HPDE6-E6E7 (cell line): ENCODE results near the gene CBL.
"Not testable (repeated sequence)": the region's sequence is repeated elsewhere in the genome, so short reads cannot be mapped to it uniquely, and the experiment has no call there.

Source experiments
- DNase-seq: peaks from one replicate; pipeline ENCODE4 v3.0.0; 2011; ENCODE audit warnings: missing footprints; ENCODE audit errors: extremely low spot score

Gene CBL

DNA sequence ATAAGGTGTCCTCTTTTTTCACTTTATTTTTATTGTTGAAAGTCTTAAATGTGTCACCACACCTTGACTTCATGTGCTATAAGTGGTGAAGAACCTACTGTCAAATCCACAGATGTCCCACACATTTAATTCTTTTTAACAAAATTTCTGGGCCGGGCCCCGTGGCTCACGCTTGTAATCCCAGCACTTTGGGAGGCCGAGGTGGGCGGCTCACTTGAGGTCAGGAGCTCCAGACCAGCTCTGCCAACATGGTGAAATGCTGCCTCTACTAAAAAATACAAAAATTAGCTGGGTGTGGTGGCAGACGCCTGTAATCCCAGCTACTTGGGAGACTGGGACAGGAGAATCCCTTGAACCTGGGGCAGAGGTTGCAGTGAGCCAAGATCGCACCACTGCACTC lies 3.0 kb downstream of the CBL start:
- no peak for DNase-seq

DNA sequence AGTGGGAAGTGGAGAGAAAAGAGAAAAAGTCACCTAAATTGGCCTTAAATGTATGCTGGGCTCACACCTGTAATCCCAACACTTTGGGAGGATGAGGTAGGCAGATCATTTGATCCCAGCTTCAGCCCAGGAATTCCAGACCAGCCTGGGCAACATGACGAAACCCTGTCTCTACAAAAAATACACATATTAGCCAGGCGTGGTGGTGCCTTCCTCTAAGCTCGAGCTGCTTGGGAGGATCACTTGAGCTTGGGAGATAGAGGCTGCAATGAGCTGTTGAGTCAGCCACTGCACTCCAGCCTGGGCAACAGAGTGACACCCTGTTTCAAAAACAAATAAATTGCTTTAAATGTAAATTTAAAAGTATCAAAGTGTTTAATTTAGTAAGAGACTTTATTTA lies 3.9 kb downstream of the CBL start:
- DNase-seq = no peak

DNA sequence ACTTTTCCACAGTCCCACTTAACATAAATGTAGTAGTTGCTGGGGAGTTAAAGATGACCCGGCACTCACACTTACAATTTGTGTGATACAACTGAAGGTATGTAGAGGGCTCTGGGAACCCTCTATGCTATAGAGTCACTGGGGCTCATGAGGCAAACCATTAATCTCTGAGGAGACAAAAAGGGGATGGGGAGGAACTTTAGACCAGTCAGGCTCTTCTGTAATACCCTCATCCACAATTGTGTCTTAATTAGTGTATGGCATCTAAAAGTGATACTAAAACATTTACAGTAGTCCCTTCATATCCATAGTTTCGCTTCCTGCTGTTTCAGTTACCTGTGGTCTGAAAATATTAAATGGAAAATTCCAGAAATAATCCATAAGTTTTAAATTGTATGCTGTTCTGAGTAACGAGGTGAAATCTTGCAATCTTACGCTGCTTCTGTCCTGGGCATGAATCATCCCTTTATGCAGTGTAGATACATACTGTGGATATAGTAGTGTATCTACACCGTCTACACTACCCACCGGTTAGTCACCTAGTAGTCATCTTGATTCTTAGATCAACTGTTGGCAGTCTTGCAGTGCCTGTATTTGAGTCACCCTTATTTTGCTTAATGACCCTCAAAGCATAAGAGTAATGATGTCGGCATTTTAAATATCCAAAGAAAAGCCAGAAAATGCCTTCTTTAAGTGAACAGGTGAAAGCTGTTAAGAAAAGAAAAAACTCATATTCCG lies 12.2 kb downstream of the CBL start:
- peak; percentile 97 for DNase-seq

DNA sequence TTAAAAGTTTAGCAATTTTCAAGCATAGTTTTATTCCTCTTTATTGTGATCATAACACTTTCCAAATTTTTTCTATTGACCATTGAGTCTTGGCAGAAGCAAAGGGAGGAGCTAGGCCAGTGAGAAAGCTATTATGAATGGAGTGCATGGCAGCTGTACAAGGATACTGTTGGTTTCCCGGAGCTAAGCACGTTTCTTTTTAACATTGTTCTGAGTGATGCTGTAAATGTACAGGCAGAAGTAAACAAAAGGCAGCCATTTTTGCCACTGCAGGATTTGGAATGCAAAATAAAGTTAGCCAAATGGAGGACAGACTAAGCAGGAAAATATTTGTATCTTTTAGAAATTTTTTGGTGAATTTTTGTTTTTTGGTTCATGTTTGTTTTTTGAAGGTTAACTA lies 16.2 kb downstream of the CBL start:
- DNase-seq = no peak

DNA sequence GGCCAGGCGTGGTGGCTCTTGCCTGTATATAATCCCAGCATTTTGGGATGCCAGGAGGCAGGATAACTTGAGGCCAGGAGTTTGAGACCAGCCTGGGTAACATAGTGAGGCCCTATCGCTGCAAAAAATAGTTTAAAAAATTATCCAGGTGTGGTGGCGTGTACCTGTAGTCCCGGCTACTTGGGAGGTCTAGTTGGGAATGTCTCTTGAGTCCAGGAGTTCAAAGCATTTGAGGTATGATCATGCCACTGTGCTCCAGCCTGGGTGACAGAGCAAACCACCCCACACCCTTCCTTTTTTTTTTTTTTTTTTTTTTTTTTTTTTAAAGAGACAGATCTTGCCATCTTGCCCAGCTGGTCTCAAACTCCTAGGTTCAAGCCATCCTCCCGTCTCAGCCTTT lies 16.8 kb downstream of the CBL start:
- DNase-seq = no peak

DNA sequence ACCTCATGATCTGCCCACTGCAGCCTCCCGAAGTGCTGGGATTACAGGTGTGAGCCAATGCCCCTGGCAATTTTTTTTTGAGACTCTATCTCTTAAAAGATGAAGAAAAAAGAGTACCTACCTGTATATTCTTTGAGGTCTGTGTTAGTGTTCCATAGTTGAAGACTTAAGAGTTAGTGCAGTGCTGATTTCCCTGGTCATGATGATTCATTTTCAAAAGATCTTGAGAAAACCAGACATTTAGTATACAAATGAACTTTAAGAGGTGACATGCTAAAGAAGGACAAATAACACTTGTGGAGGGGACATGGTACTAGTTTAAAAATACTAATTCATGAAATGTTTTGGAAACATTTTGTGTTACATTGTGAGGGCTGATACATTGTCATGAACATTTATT lies 17.7 kb downstream of the CBL start:
- no peak for DNase-seq

DNA sequence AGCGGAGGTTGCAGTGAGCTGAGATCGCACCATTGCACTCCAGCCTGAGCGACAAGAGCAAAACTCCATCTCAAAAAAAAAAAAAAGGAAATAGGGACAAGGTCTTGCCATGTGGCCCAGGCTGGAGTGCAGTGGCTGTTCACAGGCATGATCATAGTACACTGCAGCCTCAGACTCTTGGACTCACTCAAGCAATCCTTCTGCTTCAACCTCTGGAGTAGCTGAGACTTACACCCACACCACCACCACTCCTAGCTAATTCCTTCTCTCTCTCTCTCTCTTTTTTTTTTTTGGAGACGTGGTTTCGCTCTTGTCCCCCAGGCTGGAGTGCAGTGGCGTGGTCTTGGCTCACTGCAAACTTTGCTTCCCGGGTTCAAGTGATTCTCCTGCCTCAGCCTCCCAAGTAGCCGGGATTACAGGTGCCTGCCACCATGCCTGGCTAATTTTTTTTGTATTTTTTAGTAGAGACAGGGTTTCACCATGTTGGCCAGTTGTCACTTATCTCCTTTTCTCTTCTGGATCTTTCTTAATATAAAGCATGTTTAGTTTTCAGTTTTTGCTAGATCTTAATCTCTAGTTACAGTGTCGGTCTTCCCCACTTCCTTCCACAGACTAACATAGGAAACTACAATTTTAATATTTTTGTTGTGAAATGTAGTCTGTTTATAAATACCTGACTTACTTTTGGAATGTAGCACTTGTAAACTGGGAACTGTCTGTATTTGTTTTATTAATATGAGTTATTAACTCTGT lies 22.6 kb downstream of the CBL start:
- DNase-seq = not testable (repeated sequence)

DNA sequence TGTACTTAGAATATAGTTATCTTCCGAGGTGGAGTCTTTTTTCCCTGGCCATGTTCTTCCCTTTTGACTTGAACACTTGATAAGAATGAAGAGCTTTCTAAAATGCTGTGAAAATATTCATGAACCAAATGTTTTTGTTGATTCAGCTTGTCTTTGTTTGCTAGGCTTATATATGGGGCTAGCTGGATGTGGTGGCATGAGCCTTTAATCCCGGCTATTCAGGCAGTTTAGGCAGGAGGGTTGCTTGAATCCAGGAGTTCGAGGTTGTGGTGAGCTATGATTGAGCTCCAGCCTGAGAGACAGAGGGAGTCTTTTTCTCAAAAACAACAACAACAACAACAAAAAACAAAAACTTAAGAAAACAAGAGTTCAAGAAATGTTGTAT lies 23.1 kb downstream of the CBL start:
- DNase-seq = no peak

DNA sequence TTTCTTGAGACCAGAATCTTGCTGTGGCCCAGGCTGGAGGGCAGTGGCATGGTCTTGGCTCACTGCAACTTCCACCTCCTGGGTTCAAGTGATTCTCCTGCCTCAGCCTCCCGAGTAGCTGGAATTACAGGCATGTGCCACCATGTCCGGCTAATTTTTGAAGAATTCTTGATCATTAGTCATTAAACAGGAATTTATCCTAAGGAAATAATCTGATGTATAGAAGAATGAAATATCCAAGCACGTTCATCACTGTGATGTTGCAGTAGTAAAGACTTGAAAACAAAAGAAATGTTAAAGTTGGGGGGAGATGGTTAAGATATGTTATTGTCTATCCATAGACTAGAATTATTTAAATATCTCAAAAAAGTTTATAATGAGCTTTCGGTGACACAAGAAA lies 23.6 kb downstream of the CBL start:
- DNase-seq = no peak

DNA sequence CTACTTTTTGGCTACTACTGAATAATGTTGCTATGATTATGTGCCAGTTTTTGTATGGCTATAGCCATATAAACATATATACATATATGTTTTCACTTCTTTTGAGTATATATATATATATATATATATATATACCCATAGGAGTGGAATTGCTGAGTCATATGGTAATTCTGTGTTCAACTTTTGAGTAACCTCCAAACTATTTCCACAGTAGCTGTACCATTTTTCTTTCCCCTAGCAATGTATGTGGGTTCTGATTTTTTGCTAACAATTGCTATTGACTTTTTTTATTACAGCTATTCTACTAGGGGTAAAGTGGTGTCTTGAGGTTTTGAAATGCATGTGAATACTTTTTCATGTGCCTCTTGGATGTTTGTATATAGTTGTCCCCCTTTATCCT lies 30.4 kb downstream of the CBL start:
- DNase-seq = no peak

DNA sequence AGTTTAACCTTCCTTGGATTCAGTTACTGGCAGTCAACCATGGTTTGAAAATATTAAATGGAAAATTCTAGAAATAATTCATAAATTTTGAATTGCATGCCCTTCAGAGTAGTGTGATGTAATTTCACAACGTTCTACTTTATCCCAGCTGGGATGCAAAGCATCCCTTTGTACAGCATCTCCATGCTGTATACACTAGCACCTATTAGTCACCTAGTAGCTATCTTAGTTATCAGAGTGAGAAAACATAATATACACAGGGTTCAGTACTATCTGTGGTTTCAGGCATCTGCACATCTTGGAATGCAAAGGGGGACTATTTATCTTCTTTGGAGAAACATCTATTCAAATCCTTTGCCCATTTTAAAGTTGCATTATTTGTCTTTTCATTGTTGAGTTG lies 30.8 kb downstream of the CBL start:
- DNase-seq = no peak

DNA sequence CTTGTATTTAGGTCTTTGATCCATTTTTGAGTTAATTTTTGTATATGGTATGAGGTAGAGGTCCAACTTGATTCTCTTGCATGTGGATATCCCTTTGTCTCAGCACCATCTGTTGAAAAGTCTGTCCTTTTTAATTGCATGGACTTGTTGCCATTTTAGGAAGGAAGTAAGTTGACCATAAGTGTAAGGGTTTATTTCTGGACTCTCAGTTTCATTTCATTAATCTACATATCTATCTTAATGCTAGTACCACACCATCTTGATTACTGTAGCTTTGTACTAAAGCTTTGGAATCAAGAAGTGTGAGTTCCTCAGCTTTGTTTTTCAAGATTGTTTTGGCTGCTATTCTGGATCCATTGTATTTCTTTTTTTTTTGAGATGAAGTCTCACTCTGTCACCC lies 31.4 kb downstream of the CBL start:
- no peak for DNase-seq

DNA sequence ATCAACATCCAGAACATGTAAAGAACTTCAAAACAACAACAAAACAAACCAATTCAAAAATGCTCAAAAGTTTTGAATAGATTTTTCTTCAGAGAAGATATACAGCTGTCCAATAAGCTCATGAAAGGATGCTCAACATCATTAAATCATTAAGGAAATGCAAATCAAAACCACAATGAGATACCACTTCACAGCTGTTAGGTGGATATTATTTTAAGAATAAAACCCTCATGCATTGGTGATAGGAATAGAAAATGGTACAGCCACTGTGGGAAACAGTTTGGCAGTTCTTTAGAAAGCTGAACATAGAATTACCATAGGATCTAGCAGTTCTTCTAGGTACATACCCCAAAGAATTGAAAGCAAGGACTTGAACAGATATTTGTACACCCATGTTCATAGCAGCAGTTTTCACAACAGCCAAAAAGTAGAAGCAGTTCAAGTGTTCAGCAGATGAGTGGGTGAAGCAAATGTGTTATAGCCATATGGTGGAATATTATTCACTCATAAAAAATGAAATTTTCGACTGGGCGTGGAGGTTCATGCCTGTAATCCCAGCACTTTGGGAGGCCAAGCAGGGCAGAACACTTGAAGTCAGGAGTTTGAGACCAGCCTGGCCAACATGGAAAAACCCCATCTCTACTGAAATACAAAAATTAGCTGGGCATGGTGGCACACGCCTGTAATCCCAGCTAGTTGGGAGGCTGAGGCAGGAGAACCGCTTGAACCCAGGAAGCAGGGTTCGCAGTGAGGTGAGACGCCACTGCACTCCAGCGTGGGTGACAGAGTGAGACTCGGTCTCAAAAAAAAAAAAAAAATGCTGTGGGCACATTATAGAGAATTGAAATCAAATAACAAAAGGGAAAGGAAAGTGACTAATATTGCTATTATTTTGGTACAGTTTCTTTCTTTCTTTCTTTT lies 42.9 kb downstream of the CBL start:
- DNase-seq = no peak

DNA sequence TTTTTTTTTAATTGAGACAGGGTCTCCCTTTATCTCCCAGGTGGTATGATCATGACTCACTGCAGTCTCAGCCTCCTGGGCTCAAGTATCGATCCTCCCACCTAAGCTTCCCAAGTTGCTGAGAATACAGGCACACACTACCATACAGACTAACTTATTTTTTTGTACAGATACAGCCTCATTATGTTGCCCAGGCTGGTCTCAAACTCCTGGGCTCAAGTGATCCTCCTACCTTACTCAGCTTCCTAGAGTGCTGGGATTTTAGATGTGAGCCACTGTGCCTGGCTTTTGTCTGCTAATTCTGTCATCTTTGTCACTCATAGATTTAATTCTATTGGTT lies 43.5 kb downstream of the CBL start:
- DNase-seq = no peak

DNA sequence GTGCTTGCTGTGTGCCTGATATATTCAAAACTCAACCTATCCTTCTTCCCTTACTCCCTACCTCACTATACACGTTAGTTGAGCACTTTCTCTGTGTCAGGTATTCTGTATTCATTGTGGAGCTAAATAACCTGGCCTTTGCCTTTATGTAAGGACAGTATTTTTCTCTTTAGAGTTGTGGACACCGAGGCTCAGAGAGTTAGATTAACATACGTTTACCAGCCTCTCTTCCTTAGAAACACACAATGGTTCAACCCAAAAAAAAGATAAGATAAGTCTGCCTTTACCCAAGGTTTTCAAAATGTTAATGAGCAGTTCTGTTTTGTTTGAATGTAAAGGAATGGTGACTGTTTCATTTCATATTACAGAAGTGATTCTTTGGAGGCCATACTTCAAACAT lies 45.0 kb downstream of the CBL start:
- no peak for DNase-seq

DNA sequence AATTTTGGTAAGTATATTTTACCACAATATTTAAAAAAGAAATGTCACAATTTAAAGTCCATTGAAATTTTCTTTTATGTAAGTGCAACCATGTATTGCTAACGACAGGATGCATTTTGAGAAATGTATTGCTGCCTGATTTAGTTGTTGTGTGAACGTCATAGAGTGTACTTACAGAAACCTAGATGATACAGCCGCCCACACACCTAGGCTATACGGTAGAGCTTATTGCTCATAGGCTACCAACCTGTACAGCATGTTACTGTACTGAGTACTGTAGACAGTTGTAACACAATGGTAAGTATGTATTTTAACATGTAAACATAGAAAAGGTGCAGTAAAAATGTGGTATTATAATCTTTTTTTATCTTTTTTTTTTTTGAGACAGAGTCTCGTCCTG lies 48.1 kb downstream of the CBL start:
- no peak for DNase-seq

DNA sequence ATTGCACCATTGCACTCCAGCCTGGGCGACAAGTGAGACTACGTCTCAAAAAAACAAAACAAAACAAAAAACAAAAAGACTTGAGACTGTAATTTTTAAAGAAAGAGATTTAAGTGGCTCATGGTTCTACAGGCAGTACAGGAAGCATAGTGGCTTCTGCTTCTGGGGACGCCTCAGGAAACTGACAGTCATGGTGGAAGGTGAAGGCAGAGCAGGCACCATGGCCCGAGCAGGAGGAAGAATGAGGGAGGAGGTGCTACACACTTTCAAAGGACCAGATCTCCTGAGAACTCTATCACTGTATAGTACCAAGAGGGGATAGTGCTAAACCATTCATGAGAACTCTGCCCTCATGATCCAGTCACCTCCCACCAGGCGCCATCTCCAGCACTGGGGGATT lies 52.0 kb downstream of the CBL start:
- no peak for DNase-seq

DNA sequence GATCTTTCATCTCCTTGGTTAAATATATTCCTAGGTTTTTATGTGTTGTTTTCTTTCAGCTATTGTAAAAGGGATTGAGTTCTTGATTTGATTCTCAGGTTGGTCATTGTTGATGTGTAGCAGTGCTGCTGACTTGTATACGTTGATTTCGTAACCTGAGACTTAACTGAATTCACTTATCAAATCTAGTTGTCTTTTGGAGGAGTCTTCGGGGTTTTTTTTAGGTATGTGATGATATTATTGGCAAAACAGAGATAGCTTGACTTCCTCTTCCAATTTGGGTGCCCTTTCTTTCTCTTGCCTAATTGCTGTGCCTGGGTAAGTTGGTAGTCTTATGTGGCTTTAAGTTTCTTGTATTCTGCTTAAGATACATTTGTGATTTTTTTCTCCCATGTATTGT lies 52.8 kb downstream of the CBL start:
- DNase-seq = no peak

DNA sequence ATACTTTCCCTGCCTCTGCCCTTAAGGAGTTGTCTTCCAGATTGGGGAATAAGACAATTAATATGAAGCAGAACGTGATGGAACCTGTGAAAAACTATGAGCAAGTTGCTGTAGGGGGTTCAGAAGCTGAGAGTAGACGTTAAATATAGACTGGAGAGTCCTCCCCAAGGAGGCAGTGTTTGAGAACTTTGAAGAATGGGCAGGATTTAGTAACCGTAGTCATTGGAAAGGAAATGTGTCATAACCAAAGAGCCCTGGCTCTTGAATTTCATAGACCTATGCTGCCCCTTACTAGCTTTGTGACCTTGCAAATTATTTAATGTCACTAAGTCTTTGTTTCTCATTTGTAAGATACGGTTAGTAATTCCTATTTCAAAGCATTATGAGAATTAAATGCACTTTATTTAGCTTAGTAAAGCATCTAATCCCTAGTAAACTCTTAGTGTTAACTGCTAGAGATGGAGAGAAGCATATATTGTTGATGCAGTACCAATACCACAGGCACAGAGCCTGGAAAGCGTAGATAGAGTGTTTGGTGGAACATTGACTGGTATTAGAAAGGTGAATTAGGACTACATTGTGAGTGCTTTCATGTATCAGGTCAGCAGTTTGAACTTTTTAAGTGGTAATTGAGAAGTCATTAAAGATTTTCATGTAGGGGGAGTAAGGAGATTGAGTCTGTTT lies 56.7 kb downstream of the CBL start:
- DNase-seq = no peak

DNA sequence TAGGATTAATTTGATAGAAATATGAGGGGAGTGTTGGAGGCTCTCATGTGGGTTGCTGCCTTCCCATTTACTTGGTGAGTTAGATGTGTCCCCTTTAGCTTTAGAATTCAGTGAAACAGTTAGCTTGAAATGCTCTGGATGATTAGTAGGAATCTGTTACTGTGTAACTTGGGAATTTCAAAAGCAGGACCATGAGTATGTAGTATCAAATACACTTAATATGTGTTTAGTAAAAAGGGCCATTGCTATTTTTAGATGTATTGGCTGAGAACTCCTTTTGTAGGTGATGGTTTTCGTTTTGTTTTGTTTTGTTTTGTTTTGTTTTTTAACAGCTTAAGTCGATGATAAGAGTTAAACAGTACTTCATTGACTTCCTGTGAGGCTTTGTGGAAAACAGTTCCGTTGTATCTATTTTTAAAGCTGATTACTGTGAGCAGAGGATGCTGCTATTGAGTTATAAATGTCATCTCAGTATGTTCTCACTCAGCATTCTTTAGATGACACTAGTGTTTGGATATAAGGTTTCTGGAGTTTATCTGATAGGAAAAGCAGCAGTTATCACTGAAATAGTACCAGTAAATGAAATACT lies 57.3 kb downstream of the CBL start:
- DNase-seq = no peak

DNA sequence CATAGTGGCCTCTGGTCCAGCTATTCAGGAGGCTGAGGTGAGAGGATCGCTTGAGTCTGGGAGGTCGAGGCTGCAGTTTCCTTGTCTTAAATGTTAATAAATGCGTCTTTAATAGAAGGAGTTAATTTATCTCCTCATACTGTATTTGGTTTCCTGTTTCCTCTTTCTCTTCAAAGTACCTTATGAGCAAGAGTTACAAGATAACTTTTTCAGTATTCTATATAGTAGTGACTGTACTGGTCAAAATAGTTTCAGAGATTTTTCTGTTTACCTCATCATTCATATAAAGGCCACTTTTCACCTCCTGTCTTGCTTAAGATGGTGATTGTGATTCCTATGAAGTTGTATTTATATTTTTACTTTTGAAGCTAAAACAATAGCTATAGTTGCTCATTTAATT lies 59.9 kb downstream of the CBL start:
- DNase-seq = no peak
